IPS DF 4.7 (cell line): ENCODE results near the gene TMEM38B.
"Not testable (repeated sequence)": the region's sequence is repeated elsewhere in the genome, so short reads cannot be mapped to it uniquely, and the experiment has no call there.

Experiments used
- DNase-seq: peaks from one replicate; pipeline ENCODE4 v3.0.0-alpha.2; 2013; ENCODE audit warnings: low spot score; ENCODE audit errors: extremely low read depth

The TMEM38B gene

GRCh38 chr9:105716146-105716545 lies 21.8 kb downstream of the TMEM38B start:
- DNase-seq, result no peak

DNA sequence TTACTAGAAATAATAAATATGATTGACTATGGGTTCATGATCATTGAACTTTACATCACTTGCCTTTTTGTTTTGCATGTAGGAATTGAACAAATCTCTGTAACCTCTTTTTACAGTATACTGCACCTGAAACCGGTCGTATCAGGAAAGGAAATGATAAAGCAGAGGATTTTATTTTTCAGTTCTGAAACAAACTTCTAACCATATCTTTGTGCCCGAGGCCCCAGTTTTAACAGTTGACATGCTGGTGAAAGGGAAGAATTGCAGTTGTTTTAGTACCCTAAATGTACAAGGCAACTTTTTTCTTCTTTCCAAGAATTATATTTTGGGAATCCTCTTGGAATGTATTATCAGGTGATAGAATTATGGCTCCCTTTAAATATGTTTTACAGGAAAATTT lies 27.8 kb downstream of the TMEM38B start:
- no peak for DNase-seq

- DNase-seq, result no peak
Observed at GRCh38 chr9:105725370-105725769, 31.0 kb downstream of the TMEM38B start.

GRCh38 chr9:105728230-105728629 lies 33.9 kb downstream of the TMEM38B start:
- DNase-seq, result not testable (repeated sequence)

DNA sequence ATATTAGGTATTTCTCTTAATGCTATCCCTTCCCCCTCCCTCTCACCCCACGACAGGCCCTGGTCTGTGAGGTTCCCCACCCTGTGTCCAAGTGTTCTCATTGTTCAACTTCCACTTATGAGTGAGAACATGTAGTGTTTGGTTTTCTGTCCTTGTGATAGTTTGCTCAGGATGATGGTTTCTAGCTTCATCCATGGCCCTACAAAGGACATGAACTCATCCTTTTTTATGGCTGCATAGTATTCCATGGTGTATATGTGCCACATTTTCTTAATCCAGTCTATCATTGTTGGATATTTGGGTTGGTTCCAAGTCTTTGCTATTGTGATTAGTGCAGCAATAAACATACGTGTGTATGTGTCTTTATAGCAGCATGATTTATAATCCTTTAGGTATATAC lies 37.1 kb downstream of the TMEM38B start:
- DNase-seq, result not testable (repeated sequence)

DNA sequence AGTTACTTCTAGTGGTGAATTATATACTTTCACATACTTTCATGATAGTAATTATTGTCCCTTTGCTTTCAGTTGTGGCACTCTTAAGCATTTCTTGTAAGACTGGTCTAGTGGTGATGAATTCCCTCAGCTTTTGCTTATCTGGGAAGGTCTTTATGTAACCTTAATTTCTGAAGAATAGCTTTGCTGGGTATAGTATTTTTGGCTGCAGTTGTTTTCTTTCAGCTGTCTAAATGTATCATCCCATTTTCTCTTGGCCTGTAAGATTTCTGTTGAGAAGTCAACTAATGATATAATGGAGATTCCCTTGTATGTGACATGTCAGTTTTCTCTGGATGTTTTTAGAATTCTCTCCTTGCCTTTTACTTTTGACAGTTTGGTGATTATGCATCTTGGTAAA lies 41.0 kb downstream of the TMEM38B start:
- DNase-seq, result no peak

DNA sequence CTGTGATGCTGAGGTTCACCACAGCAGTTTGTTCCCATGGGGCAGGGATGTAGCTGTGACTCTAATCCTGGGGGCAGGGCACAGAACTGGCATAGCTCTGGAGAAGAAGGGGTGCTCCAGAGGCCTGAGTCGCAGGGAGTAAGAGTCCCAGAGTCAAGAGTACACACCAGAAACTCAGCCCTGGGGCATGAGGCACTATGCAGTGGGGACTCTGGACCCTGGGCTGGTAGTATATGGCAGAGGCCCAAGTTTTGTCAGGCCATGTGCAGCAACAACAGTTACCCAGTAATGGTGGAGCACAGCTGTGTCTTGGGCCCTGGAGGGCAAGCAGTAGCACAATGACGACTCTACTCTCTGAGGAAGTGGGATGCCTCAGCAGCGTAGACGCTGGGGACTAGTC lies 42.9 kb downstream of the TMEM38B start:
- DNase-seq, result no peak

DNA sequence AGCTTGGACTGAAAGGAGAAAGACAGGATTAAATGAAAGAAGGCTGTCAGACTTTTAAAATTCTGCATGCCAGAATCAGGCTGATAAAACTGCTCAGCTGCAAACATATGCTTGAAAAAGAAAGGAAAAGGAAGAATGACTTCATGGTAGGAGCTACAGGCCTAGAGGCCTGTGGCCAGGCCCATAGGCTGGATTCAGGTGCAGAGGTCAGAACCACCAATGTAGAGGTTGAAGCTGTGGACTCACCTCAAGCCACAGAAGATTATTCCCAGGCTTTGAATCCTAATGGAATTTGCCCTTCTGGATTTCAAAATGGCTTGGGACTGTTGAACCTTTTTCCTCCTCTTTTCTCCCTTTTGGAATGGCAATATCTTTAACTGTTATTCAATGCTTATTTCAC lies 47.7 kb downstream of the TMEM38B start:
- DNase-seq, result no peak

DNA sequence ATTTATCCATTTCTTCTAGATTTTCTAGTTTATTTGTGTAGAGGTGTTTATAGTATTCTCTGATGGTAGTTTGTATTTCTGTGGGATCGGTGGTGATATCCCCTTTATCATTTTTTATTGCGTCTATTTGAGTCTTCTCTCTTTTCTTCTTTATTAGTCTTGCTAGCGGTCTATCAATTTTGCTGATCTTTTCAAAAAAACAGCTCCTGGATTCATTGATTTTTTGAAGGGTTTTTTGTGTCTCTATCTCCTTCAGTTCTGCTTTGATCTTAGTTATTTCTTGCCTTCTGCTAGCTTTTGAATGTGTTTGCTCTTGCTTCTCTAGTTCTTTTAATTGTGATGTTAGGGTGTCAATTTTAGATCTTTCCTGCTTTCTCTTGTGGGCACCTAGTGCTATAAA lies 53.0 kb downstream of the TMEM38B start:
- DNase-seq, result not testable (repeated sequence)

DNA sequence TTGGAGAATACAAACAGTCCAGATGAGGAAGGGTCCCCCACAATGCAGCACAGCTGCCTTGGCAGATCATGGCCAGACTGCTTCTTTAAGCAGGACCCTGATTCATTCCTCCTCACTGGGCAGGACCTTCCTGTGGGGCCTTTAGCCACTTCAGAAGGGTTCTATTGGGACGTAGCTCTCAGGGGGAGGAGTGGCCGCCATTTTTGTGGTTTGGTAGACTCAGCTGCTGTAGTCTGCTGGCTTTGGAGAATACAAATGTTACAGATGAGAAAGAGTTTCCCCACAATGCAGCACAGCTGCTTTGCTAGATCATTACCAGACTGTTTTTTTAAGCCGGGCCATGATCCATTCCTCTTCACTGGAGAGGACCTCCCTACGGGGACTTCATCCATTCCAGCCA lies 57.4 kb downstream of the TMEM38B start:
- DNase-seq, result no peak

DNA sequence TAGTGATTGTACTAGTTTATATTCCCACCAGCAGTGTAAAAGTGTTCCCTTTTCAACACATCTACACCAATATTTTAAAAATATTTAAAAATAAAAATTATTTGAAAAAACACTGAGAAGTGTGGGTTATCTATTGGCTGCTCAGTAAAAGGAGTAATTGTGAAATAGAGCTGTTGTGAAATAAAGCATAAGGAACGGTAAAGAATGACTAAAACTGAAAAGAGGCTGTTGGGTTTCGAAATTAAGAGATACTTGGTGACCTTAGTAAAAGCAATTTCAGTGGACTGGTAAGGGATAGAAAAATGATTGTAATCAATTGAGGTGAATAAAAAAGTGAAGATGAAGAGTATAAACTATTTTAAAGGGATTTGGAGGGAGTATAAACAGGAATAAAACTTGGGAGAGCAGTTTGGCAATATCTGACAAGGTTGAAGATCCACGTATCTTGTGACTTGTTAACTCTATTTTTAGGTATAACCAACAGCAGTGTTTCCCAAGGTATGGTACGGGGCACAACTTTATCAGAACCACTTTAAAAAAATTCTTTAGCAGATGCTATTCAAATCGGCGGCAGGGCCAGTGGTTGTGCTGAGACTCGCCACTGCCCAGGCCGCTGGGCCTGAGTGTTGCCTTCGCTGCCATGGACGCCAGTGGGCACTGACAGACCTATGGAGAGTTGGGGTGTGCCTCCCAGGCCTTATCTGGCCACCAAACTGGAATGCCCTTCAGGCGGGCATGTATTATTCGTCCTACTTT lies 63.3 kb downstream of the TMEM38B start:
- DNase-seq, result no peak

DNA sequence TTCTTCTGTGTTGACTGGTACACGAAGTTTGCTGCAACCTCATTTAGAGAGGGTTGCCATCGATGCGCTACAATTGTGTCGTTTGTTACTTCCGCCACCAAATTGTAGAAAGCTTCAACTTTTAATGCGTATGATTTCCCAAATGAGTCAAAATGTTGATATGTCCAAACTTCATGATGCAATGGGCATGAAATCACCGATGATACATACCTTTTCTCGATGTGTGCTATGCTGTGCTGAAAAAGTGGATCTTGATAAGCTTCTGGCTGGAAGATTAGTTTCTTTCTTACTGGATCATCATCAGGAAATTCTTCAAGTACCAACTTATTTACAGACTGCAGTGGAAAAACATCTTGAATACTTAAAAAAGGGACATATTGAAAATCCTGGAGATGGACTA lies 65.7 kb downstream of the TMEM38B start:
- no peak for DNase-seq

DNA sequence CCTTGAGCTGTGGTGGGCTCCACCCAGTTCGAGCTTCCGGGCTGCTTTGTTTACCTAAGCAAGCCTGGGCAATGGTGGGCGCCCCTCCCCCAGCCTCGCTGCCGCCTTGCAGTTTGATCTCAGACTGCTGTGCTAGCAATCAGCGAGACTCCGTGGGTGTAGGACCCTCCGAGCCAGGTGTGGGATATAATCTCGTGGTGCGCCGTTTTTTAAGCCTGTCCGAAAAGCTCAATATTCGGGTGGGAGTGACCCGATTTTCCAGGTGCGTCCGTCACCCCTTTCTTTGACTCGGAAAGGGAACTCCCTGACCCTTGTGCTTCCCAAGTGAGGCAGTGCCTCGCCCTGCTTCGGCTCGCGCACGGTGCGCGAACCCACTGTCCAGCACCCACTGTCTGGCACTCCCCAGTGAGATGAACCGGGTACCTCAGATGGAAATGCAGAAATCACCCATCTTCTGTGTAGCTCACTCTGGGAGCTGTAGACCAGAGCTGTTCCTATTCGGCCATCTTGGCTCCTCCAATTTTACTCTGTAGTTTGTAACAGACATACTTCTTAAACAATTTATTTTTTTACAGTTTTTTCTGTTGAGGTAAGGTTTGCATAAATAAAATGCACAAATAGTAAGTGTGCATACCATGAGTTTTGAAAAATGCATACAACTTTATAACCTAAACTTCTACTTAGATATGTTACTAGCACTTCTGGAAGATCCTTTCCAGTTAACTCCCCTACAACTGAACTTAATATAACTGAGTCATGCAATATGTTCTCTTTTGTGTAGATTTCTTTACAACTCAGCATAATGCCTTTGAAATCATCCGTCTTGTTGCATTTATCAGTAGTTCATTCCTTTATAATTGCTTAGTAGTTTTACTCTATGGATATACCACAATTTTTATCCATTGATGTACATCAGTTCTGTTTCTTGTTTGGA lies 88.5 kb downstream of the TMEM38B start:
- DNase-seq, result not testable (repeated sequence)

- DNase-seq, result not testable (repeated sequence)
Observed at GRCh38 chr9:105783495-105783872, 89.1 kb downstream of the TMEM38B start.

- not testable (repeated sequence) for DNase-seq
Observed at GRCh38 chr9:105786796-105787195, 92.5 kb downstream of the TMEM38B start.

DNA sequence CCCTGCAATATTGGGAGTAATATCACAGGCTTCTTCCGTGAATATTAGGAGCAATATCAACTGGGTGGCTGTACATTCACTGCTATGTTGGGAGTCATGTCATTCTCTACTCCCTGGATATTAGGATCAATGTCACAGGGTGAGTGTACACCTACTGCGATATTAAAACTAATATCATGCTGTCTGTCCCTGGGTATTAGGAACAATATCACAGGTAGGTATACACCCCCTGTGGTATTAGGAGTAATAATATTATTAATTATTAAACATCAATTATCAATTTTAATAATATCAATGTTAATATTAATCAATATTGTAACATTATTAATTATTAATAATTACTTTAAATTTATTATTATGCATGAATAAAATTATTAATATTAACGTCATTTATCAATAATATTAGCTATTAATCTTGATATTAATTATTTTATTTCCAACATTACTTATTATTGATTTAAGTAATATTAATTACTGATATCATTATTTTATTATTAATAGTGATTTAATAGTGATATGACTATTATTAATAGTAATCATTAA lies 121.9 kb downstream of the TMEM38B start:
- DNase-seq, result no peak

DNA sequence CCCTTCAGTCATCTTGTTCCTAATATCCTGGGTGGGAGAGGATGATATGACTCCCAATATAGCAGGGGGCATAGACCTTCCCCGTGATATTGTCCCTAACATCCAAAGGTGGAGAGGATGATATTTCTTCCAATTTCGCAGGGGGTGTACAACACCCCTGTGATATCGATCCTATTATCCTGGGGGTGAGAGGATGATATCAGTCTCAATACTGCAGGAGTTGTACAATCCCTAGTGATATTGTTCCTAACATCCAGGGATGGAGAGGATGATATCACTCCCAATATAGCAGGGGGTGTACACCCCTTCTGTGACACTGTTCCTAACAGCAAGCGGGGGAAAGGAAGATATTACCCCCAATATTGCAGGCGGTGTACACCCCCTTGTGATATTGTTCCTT lies 122.6 kb downstream of the TMEM38B start:
- no peak for DNase-seq

DNA sequence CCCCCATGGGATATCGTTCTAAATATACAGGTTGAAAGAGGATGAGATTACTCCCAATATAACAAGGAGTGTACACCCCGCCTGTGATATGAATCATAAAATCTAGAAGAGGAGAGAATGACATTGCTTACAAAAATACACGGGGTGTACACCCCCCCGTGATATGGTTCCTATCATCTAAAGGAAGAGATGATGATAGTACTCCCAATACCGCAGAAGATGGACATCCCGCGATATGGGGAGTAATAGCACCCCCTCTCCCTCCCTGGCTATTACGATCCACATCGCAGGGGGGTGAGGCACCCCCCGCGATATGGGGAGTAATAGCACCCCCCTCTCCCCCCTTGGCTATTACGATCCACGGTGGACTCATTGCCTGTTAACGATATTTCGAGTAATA lies 124.6 kb downstream of the TMEM38B start:
- no peak for DNase-seq

- DNase-seq, result no peak
Observed at GRCh38 chr9:105822814-105823213, 128.5 kb downstream of the TMEM38B start.
